GM06990 (cell line): ENCODE data around the gene CDX2.

Experiments used
- DNase-seq: peaks from one replicate; pipeline ENCODE4 v3.0.0-alpha.2; 2011; ENCODE audit not compliant: insufficient read length; ENCODE audit errors: extremely low read depth
- H3K27me3 ChIP-seq: replicated peaks from 2 replicates; pipeline ENCODE4 v1.6.0; 2011; ENCODE audit warnings: low read length; ENCODE audit not compliant: control insufficient read depth, insufficient read depth
- H3K36me3 ChIP-seq: 2 replicates; pipeline ENCODE4 v1.5.1; 2011; ENCODE audit warnings: low read length; ENCODE audit not compliant: control insufficient read depth, insufficient read depth
- H3K4me3 ChIP-seq: replicated peaks from 2 replicates; pipeline ENCODE4 v1.5.1; 2011; ENCODE audit warnings: low read depth, mild to moderate bottlenecking, control low read depth, low read length
- TF ChIP-seq, protein P1 (sequence below): IDR thresholded peaks from 2 replicates; pipeline ENCODE4 v1.5.1; 2011; ENCODE audit warnings: low read length, control low read depth, mild to moderate bottlenecking, inconsistent platforms; ENCODE audit not compliant: insufficient read depth, poor library complexity, severe bottlenecking

Gene CDX2

DNA sequence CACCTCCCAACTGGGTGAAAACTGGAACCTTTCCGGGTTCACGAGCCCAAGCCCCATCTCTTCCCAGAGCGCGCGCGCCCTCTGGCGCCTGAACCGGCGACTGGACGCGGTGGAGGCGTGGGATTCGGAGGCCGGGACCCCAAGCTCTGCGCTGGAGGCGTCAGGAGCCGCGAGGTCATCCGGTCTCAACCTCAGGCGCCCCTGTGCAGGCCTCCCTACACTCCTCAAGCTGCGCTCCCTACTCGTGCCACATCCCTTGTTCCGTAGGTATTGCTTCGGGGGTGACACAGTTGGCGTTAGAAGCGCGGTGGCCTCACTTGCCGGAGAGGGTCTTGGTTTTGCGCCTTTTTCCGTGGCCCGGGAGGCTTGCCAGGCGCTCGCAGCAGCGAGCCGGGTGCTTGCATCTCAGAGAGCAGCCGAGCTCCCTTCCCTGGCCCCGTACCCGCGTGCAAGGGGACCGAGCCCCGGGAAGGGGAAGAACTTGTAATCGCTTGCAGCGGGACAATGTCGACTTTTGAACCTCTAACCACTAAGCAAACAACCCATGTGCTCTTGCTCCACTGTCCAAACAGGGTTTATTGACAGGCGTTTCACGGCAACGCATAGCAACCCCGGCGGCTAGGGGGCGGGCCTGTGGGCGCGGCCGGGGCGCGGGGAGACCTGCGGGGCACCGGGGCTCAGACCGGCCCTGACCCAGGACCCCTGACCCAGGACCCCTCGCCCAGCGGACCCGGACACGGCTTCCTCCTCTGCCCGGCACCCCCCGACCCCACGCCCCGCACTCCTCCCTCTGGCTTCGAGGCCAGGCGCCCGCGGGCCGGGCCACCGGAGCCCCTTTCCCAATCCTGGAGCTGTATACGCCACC lies 8.5 kb downstream of the CDX2 start:
- peaks cover 2% of the 10 kb centered on the region; the same call in 1 of the 2 replicates for H3K27me3 ChIP-seq
- no peaks in the 10 kb centered on the region for H3K36me3 ChIP-seq
- peak; percentile 47 for DNase-seq
- TF ChIP-seq, protein P1, sequence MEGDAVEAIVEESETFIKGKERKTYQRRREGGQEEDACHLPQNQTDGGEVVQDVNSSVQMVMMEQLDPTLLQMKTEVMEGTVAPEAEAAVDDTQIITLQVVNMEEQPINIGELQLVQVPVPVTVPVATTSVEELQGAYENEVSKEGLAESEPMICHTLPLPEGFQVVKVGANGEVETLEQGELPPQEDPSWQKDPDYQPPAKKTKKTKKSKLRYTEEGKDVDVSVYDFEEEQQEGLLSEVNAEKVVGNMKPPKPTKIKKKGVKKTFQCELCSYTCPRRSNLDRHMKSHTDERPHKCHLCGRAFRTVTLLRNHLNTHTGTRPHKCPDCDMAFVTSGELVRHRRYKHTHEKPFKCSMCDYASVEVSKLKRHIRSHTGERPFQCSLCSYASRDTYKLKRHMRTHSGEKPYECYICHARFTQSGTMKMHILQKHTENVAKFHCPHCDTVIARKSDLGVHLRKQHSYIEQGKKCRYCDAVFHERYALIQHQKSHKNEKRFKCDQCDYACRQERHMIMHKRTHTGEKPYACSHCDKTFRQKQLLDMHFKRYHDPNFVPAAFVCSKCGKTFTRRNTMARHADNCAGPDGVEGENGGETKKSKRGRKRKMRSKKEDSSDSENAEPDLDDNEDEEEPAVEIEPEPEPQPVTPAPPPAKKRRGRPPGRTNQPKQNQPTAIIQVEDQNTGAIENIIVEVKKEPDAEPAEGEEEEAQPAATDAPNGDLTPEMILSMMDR, result peak; percentile 42
- no peak overlapping the region; the same call in 1 of the 2 replicates for H3K4me3 ChIP-seq

DNA sequence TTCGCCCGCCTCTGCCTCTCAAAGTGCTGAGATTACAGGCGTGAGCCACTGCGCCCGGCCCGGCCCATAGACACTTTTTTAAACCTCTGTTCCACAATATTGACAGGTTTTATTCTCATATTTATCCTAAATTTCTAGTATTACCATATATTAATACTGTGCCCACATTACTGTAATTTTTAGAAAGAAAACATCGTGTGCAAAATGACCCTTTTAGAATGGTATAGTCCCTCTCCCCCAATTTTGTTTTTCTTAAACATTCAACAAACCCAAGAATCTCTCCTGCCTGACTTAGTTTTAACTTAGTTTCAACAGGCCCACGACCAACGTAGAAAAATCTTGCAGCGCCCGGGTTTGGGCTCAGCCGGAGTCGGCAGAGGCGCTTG lies 9.1 kb downstream of the CDX2 start:
- TF ChIP-seq, protein P1, result no peak
- Histone ChIP-seq H3K27me3 (no peaks in the 10 kb centered on the region; the same call in 1 of the 2 replicates), H3K36me3 (no peaks in the 10 kb centered on the region), H3K4me3 (no peak overlapping the region)
- DNase-seq, result no peak

DNA sequence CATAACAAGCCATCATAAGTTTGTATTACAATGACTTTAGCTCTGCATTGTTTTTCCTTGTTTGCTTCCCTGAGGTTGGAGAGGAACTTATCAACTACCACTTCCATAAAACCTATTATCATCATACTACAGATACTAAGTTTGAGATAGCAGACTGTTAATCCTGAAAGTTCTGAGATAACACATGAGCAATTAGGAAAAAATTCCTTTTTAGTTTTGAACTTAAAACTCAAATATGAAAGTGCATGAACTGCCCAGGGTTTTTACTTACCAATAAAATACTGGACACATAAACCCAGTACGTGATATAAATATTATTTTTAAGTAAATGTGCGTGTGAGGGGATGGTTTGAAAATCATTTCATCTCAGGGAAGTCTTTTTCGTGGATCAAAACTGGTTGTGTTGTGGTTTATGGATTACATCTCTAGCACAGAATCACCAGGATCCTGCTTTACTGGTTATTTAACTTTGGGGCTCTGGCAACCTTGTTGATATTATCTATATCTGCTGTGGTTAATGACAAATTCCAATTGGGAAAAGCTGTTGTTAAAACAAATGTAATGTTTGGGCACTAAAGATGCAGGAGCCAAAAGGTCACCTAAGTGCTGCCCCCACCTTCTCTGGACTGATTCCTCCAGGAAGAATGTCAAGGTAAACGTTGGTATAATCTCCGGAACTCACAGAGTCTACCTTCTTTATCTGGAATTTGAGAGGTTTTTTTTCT lies 12.4 kb downstream of the CDX2 start:
- no peaks in the 10 kb centered on the region; the same call in 1 of the 2 replicates for H3K27me3 ChIP-seq
- TF ChIP-seq, protein P1, result no peak
- no peak for DNase-seq
- no peaks in the 10 kb centered on the region for H3K36me3 ChIP-seq
- no peak overlapping the region for H3K4me3 ChIP-seq

DNA sequence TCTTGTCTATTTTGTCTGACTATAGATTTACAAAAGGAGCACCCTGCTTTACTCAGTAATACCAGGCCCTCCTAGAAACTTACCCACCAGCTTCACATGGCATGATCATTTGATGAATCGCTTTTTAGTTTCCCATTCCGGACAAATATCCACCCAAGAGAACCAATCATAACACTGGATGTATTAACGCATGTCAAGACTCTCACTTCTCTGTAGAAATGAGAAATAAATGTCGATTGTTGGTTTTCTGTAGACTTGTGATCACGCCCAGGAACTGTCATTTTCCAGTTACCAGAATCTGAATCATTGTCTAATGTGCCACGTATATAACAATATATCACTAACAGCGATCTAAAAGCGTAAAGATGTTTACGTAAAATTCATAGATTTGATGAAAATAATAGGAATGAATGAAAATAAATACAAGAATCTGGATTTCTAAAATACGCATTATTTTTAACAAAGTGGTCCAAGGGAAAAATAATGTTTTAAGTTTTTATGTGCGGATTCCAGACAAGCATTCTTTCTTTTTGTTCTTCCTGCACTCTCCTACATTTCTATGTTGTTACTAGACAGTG lies 14.0 kb downstream of the CDX2 start:
- Histone ChIP-seq H3K27me3 (no peaks in the 10 kb centered on the region; the same call in 1 of the 2 replicates), H3K36me3 (no peaks in the 10 kb centered on the region), H3K4me3 (no peak overlapping the region)
- TF ChIP-seq, protein P1, result no peak
- DNase-seq, result no peak

DNA sequence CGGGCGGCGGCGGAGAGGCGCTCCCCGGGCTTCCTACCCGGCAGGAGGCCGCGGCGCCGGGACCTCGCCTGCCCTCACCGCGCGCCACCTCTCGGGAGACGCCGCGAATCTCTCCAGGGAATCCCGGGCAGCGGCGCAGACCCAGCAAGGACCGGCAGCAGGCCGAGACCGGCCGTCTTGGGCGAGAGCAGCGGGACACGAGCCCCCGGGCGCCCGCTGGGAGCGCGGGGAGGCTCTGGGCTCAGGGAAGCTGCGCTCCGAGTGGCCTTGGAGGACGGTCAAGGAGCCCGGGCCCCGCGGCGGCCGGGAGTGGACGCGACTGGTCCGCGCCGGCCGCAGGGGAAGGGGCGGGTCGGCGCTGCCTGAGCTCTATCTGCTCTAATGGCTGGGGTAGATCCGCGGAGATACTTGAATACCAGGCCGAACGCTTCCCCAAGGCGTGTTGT lies 14.7 kb downstream of the CDX2 start:
- Histone ChIP-seq H3K4me3 (no peak overlapping the region), H3K36me3 (no peaks in the 10 kb centered on the region), H3K27me3 (no peaks in the 10 kb centered on the region; the same call in 1 of the 2 replicates)
- TF ChIP-seq, protein P1, result no peak
- DNase-seq, result no peak
